ENCODE measurements around the gene MXRA8.
A peak's percentile ranks its signal among the peaks of the same experiment; 100 is the strongest.

MXRA8 gene

GRCh38 chr1:1333551-1334241 lies 24.7 kb downstream of the MXRA8 start:
- DNase-seq, result no peak

- DNase-seq, result no peak
Observed at GRCh38 chr1:1332774-1333480, 25.4 kb downstream of the MXRA8 start.

- no peak for DNase-seq
Observed at GRCh38 chr1:1332031-1332755, 26.2 kb downstream of the MXRA8 start.

GRCh38 chr1:1331068-1331965 lies 27.0 kb downstream of the MXRA8 start, which contains the start of gene TAS1R3:
TAS1R3 (plus strand) TSS chr1:1331280; CDS start chr1:1331346, 66 bp downstream.
- no peak for DNase-seq

- DNase-seq, result no peak
Observed at GRCh38 chr1:1330366-1331067, 27.8 kb downstream of the MXRA8 start.

GRCh38 chr1:1329304-1330210 lies 28.8 kb downstream of the MXRA8 start:
- DNase-seq, result no peak

- no peak for DNase-seq
Observed at GRCh38 chr1:1328254-1328653, 30.1 kb downstream of the MXRA8 start.

- no peak for DNase-seq
Observed at GRCh38 chr1:1327291-1327690, 31.1 kb downstream of the MXRA8 start.

- DNase-seq, result no peak
Observed at GRCh38 chr1:1326075-1326605, 32.2 kb downstream of the MXRA8 start.

- DNase-seq, result no peak
Observed at GRCh38 chr1:1325288-1326074, 32.9 kb downstream of the MXRA8 start.

GRCh38 chr1:1324524-1325287 lies 33.6 kb downstream of the MXRA8 start, which contains the start of the genes CPTP and INTS11:
CPTP (plus strand) TSS chr1:1324802; CDS start chr1:1326911, 2,109 bp downstream.
INTS11 (minus strand) TSS chr1:1324660; CDS start chr1:1324608, 52 bp downstream.
- peak; percentile 79 for DNase-seq

GRCh38 chr1:1324084-1324523 lies 34.3 kb downstream of the MXRA8 start:
- DNase-seq, result no peak

GRCh38 chr1:1322952-1323351 lies 35.4 kb downstream of the MXRA8 start:
- DNase-seq, result no peak

GRCh38 chr1:1322418-1322817 lies 35.9 kb downstream of the MXRA8 start:
- DNase-seq, result no peak

GRCh38 chr1:1321477-1321876 lies 36.9 kb downstream of the MXRA8 start:
- no peak for DNase-seq

GRCh38 chr1:1320666-1321448 lies 37.5 kb downstream of the MXRA8 start:
- DNase-seq, result no peak

- no peak for DNase-seq
Observed at GRCh38 chr1:1319646-1319941, 38.8 kb downstream of the MXRA8 start.

Measured in KG1 (cell line).